ENCODE results near the gene MYO1B.

Gene MYO1B

GRCh38 chr2:191234376-191234775 lies 10.8 kb upstream of the MYO1B start:
- no peak overlapping the region for H3K27ac ChIP-seq
- no peak for TF ChIP-seq CTCF (conservative IDR thresholded peaks at IDR 0.05)
- TF ChIP-seq ZFX (IDR thresholded peaks at IDR 0.05), result no peak

DNA sequence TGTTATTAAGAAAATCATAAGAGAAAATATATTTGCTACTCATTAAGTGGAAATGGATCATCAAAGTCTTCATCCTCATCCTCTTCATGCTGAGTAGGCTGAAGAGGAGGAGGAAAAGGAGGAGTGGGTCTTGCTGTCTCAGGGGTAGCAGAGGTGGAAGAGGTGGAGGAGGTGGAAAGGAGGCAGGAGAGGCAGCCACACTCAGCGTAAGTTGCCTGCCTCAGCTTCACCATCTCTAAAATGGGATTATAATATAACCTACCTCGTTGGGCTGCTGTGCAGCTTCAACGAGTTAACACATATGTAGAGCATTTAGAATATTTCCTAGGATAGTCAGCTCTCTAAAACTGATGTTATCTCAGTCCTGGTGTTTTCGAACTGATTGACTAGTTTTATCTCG lies 4.3 kb upstream of the MYO1B start:
- TF ChIP-seq CTCF (conservative IDR thresholded peaks at IDR 0.05) (no peak), ZFX (IDR thresholded peaks at IDR 0.05) (no peak)
- no peak overlapping the region for H3K27ac ChIP-seq

- no peak overlapping the region for H3K27ac ChIP-seq
- no peak for TF ChIP-seq CTCF (conservative IDR thresholded peaks at IDR 0.05)
- TF ChIP-seq ZFX (IDR thresholded peaks at IDR 0.05), result no peak
Observed at GRCh38 chr2:191241418-191241817, 3.8 kb upstream of the MYO1B start.

DNA sequence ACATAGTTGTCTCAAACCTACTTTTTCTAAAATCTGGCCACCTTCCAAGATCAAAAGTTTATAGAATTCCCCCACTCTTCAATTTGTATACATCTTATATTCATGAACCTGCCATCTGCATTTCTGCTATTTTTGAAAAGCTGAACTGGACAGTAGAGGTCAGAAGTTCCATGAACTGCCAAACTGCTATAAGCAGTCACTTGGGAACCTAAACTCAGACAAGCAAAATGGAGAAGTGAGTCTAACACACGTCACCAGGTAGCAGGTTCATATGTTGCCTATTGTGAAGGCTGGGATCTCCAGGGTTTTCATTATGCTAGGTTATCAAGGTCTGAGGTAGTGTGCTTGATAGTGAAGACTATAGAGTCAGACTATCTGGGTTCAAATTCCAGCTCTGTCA lies 2.0 kb upstream of the MYO1B start:
- no peak overlapping the region for H3K27ac ChIP-seq
- TF ChIP-seq CTCF (conservative IDR thresholded peaks at IDR 0.05), result no peak

- no peak for TF ChIP-seq ZFX (IDR thresholded peaks at IDR 0.05)
- TF ChIP-seq CTCF (conservative IDR thresholded peaks at IDR 0.05), result no peak
- H3K27ac ChIP-seq, result no peak overlapping the region
Observed at GRCh38 chr2:191244350-191244749, 854 bp upstream of the MYO1B start.

DNA sequence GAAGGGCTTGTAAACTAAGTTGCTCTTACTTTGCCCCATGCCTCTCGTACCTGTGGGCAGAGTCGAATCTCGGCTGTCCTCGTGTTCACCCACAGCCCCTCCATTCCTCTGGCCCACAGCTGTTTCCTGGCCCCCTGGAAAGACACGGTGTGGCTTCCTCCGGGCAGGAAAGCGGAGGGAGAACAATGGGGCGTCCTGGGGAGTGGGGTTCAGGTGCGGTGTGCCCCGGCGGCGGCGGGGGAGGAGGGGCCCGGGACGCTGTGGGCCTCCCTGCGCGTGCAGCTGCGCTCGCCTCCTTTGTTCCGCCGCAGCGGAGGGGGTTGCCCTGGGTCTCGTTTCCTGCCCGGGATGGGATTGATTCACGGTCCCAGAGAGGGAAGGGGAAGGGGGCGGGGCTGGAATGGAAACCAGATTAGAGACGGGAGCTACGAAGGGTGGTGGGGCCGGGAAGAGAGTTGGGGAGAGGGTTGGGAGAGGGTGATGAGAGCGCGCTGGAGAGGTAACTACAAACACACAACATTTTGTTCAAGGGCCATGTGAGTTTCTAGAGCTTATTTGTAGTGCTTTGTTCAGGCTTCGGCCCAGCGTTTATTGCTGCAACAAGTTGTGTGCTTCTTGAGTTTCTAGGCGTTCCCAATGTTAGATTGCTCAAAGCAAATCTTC lies 796 bp downstream of the MYO1B start:
- TF ChIP-seq CTCF (conservative IDR thresholded peaks at IDR 0.05) (no peak), ZFX (IDR thresholded peaks at IDR 0.05) (no peak)
- peak overlapping the region; percentile 57 for H3K27ac ChIP-seq

DNA sequence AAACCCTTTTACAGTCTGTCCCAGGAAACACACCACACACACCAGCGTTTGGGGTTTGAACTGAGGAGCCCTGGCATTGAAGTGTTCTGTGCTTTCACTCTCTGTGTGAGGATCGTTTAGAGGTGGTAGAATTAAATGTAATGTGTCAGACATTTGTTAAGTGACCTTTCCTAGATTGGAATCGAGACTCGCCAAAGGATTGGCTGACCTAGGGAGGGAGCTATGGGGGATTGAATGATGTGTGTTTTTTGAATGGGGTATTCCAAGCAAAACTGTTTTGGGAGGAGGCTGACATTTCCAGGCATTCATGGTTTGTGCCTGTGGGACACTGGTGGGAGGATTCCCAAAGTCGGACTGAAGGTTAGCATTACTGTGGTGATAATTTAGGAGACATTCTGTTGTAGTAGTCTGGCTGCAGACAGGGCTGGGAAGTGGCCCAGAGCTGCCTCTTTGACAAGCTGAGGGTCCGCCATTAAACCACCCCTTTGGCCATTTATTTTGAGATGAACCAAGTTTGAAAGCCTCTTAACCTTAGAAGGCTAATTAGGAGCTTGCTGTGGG lies 1.7 kb downstream of the MYO1B start:
- TF ChIP-seq CTCF (conservative IDR thresholded peaks at IDR 0.05) (no peak), ZFX (IDR thresholded peaks at IDR 0.05) (no peak)
- no peak overlapping the region for H3K27ac ChIP-seq
